ENCODE results near the gene NCOA3. TPM values are rescaled to one million over a fixed set of nuclear protein-coding genes. Genes with fewer than 3 reads are reported as not detected.
A peak's percentile ranks its signal among the peaks of the same experiment; 100 is the strongest.

Gene NCOA3
- total RNA-seq, 1 experiment from 2014 or later, result 25.9 TPM

GRCh38 chr20:47574616-47575364 is 73.1 kb downstream of the NCOA3 start:
- intact Hi-C loops (cut with micrococcal nuclease), result loop anchor here (5.0 kb wide), 1 partner anchor 72 kb away; the partner anchor contains the start of gene NCOA3

GRCh38 chr20:47576516-47577033 is 74.9 kb downstream of the NCOA3 start:
- ChIA-PET POLR2A (interaction anchor here (1.2 to 1.4 kb wide), 3 partner anchors 9 to 75 kb away, joined by 3 to 7 read pairs (median 4); partner anchors contain the start of gene NCOA3), RAD21 (ENCODE audit: low non-redundant PET in 1 of 2, low total read pairs in 2 of 2, uncharacterized antibody in 2 of 2, unreplicated experiment in 2 of 2) (interaction anchor here in 1 of 2 experiments (0.6 kb wide), 1 partner anchor 41 kb away, joined by 4 read pairs; no protein-coding TSS in a partner anchor), CTCF (interaction anchor here (0.7 to 1.3 kb wide), 2 partner anchors 44 to 192 kb away, joined by 3 to 4 read pairs; no protein-coding TSS in a partner anchor)
- H3K9me2 ChIP-seq (ENCODE audit: insufficient read depth), result no peaks in the 10 kb centered on the region
- ATAC-seq, result peak; percentile 93
- peaks cover 59% of the 10 kb centered on the region for H3K79me2 ChIP-seq (ENCODE audit: insufficient read depth, low read length)
- H3K4me3 ChIP-seq (replicated peaks in 1 of 2; ENCODE audit: low read depth in 1 of 2, low read length in 2 of 2), result peak overlapping the region; percentile 25 to 33
- peak overlapping the region; percentile 78 for H3K27ac ChIP-seq (ENCODE audit: low read depth, low read length)
- no peaks in the 10 kb centered on the region for H4K20me1 ChIP-seq (ENCODE audit: insufficient read depth)
- H3K36me3 ChIP-seq (ENCODE audit: control insufficient read depth in 1 of 2, insufficient read depth in 2 of 2, low read length in 2 of 2), result no peaks in the 10 kb centered on the region
- H3K4me2 ChIP-seq (ENCODE audit: low read length), result peak overlapping the region; percentile 69
- intact Hi-C loops (cut with micrococcal nuclease), result loop anchor here (5.0 kb wide), 1 partner anchor 74 kb away; the partner anchor contains the start of gene NCOA3
- H3K9me3 ChIP-seq (ENCODE audit: control insufficient read depth in 1 of 2, insufficient read depth in 1 of 2, low read depth in 1 of 2, low read length in 2 of 2), result no peaks in the 10 kb centered on the region
- no TSS peak for BruUV-seq (replicated peaks)
- H3K27me3 ChIP-seq (ENCODE audit: insufficient read depth, low read length), result no peaks in the 10 kb centered on the region
- no peak overlapping the region for H2AFZ ChIP-seq (ENCODE audit: low read depth, low read length, poor library complexity, severe bottlenecking)
- H3K9ac ChIP-seq (ENCODE audit: low read length), result peak overlapping the region; percentile 51
- peaks cover 62 to 75% of the 10 kb centered on the region in 2 experiments for H3K4me1 ChIP-seq (ENCODE audit: control insufficient read depth in 1 of 2, insufficient read depth in 2 of 2, low read length in 2 of 2)
- peak; percentile 85 for DNase-seq (ENCODE audit: low read depth, low spot score)
- TF ChIP-seq CBX3 (IDR thresholded peaks at IDR 0.05; ENCODE audit: low read depth) (peak; percentile 73), EZH2 (IDR thresholded peaks at IDR 0.05) (no peak), FOSL1 (IDR thresholded peaks at IDR 0.05; ENCODE audit: low read depth) (no peak), CEBPB (IDR thresholded peaks at IDR 0.05; ENCODE audit: low read depth) (no peak), SP1 (IDR thresholded peaks at IDR 0.05; ENCODE audit: low read depth) (peak; percentile 83), ZFX (IDR thresholded peaks at IDR 0.05) (no peak), TCF7L2 (IDR thresholded peaks at IDR 0.05; ENCODE audit: borderline replicate concordance, extremely low read depth, insufficient read depth, insufficient read length) (no peak), SIN3A (IDR thresholded peaks at IDR 0.05; ENCODE audit: low read depth) (no peak), ELF1 (IDR thresholded peaks at IDR 0.05; ENCODE audit: borderline replicate concordance, low read depth) (no peak), ATF3 (IDR thresholded peaks at IDR 0.05) (no peak), YY1 (IDR thresholded peaks at IDR 0.05; ENCODE audit: extremely low read depth, insufficient replicate concordance, low read depth, low read length) (no peak), REST (IDR thresholded peaks at IDR 0.05; ENCODE audit: low read depth) (no peak), MAX (IDR thresholded peaks at IDR 0.05) (peak; percentile 64), EGR1 (IDR thresholded peaks at IDR 0.05; ENCODE audit: low read depth) (no peak), EZH2phosphoT487 (IDR thresholded peaks at IDR 0.05; ENCODE audit: borderline replicate concordance) (no peak)

More at GRCh38 chr20:47574616-47575364, 73.1 kb downstream of the NCOA3 start:
- H4K20me1 ChIP-seq (ENCODE audit: insufficient read depth), result no peaks in the 10 kb centered on the region
- H3K27ac ChIP-seq (ENCODE audit: low read depth, low read length), result no peak overlapping the region; the same call in 1 of the 2 replicates
- peaks cover 52% of the 10 kb centered on the region for H3K79me2 ChIP-seq (ENCODE audit: insufficient read depth, low read length)
- no peak overlapping the region for H3K4me3 ChIP-seq (replicated peaks in 1 of 2; ENCODE audit: low read depth in 1 of 2, low read length in 2 of 2)
- no peaks in the 10 kb centered on the region for H3K9me3 ChIP-seq (ENCODE audit: control insufficient read depth in 1 of 2, insufficient read depth in 1 of 2, low read depth in 1 of 2, low read length in 2 of 2)
- TF ChIP-seq FOSL1 (IDR thresholded peaks at IDR 0.05; ENCODE audit: low read depth), result no peak
- 0 out of 2 replicates have a peak, but pooled peaks have one; percentile 26 for TF ChIP-seq ELF1 (IDR thresholded peaks at IDR 0.05; ENCODE audit: borderline replicate concordance, low read depth)
- H3K36me3 ChIP-seq (ENCODE audit: control insufficient read depth in 1 of 2, insufficient read depth in 2 of 2, low read length in 2 of 2), result no peaks in the 10 kb centered on the region
- RAD21 ChIA-PET (ENCODE audit: low non-redundant PET in 1 of 2, low total read pairs in 2 of 2, uncharacterized antibody in 2 of 2, unreplicated experiment in 2 of 2), result no interaction called here
- peak overlapping the region; percentile 51; the same call in 1 of the 2 replicates for H3K9ac ChIP-seq (ENCODE audit: low read length)
- CTCF ChIA-PET, result no interaction called here
- POLR2A ChIA-PET, result no interaction called here
- H3K9me2 ChIP-seq (ENCODE audit: insufficient read depth), result no peaks in the 10 kb centered on the region
- H3K27me3 ChIP-seq (ENCODE audit: insufficient read depth, low read length), result no peaks in the 10 kb centered on the region
- peaks cover 62 to 71% of the 10 kb centered on the region in 2 experiments for H3K4me1 ChIP-seq (ENCODE audit: control insufficient read depth in 1 of 2, insufficient read depth in 2 of 2, low read length in 2 of 2)
- peak overlapping the region; percentile 69 for H3K4me2 ChIP-seq (ENCODE audit: low read length)
- H2AFZ ChIP-seq (ENCODE audit: low read depth, low read length, poor library complexity, severe bottlenecking), result no peak overlapping the region
- no TSS peak for BruUV-seq (replicated peaks)
- DNase-seq (ENCODE audit: low read depth, low spot score) (no peak), ATAC-seq (no peak)

Measured in HCT116 (cell line).